ENCODE data around the gene DAB1. TPM values are rescaled to one million over a fixed set of nuclear protein-coding genes. Genes with fewer than 3 reads are reported as not detected.

DAB1 gene
- total RNA-seq, 1 donor from 2014 or later, result 3.1 TPM

GRCh38 chr1:57024855-57025254, 399.0 kb downstream of the DAB1 start:
- peak; percentile 78 for DNase-seq
- H3K4me3 Mint-ChIP-seq (ENCODE audit: unreplicated experiment), result peak overlapping the region; percentile 21

GRCh38 chr1:57024428-57024827, 399.4 kb downstream of the DAB1 start:
- Mint-ChIP-seq H3K36me3 (ENCODE audit: unreplicated experiment) (peaks cover 9% of the 10 kb centered on the region), H3K4me1 (ENCODE audit: low read depth, unreplicated experiment) (peaks cover 23% of the 10 kb centered on the region), H3K4me3 (ENCODE audit: unreplicated experiment) (no peak overlapping the region), H3K27ac (ENCODE audit: unreplicated experiment) (no peak overlapping the region), H3K27me3 (ENCODE audit: unreplicated experiment) (peaks cover 3% of the 10 kb centered on the region), H3K9me3 (ENCODE audit: unreplicated experiment) (peaks cover 1% of the 10 kb centered on the region)
- no peak for TF ChIP-seq CTCF (IDR thresholded peaks at IDR 0.05; ENCODE audit: partially characterized antibody, unreplicated experiment)
- DNase-seq, result no peak

More at GRCh38 chr1:57024855-57025254, 399.0 kb downstream of the DAB1 start:
- peak; percentile 25 for TF ChIP-seq CTCF (IDR thresholded peaks at IDR 0.05; ENCODE audit: partially characterized antibody, unreplicated experiment)
- Mint-ChIP-seq H3K9me3 (ENCODE audit: unreplicated experiment) (no peaks in the 10 kb centered on the region), H3K27me3 (ENCODE audit: unreplicated experiment) (peaks cover 1% of the 10 kb centered on the region), H3K4me1 (ENCODE audit: low read depth, unreplicated experiment) (peaks cover 20% of the 10 kb centered on the region), H3K27ac (ENCODE audit: unreplicated experiment) (peak overlapping the region; percentile 83), H3K36me3 (ENCODE audit: unreplicated experiment) (peaks cover 9% of the 10 kb centered on the region)

GRCh38 chr1:57020216-57020615, 403.6 kb downstream of the DAB1 start:
- peaks cover 28% of the 10 kb centered on the region for H3K4me1 Mint-ChIP-seq (ENCODE audit: low read depth, unreplicated experiment)
- no peaks in the 10 kb centered on the region for H3K36me3 Mint-ChIP-seq (ENCODE audit: unreplicated experiment)
- H3K4me3 Mint-ChIP-seq (ENCODE audit: unreplicated experiment), result no peak overlapping the region
- H3K27ac Mint-ChIP-seq (ENCODE audit: unreplicated experiment), result no peak overlapping the region
- DNase-seq, result no peak
- H3K27me3 Mint-ChIP-seq (ENCODE audit: unreplicated experiment), result peaks cover 11% of the 10 kb centered on the region
- no peak for TF ChIP-seq CTCF (IDR thresholded peaks at IDR 0.05; ENCODE audit: partially characterized antibody, unreplicated experiment)
- H3K9me3 Mint-ChIP-seq (ENCODE audit: unreplicated experiment), result peaks cover 5% of the 10 kb centered on the region

- Mint-ChIP-seq H3K27me3 (ENCODE audit: unreplicated experiment) (peaks cover 11% of the 10 kb centered on the region), H3K9me3 (ENCODE audit: unreplicated experiment) (peaks cover 5% of the 10 kb centered on the region), H3K27ac (ENCODE audit: unreplicated experiment) (peak overlapping the region; percentile 89), H3K4me1 (ENCODE audit: low read depth, unreplicated experiment) (peaks cover 24% of the 10 kb centered on the region), H3K4me3 (ENCODE audit: unreplicated experiment) (peak overlapping the region; percentile 1), H3K36me3 (ENCODE audit: unreplicated experiment) (no peaks in the 10 kb centered on the region)
- peak; percentile 61 for DNase-seq
- no peak for TF ChIP-seq CTCF (IDR thresholded peaks at IDR 0.05; ENCODE audit: partially characterized antibody, unreplicated experiment)
Measured at GRCh38 chr1:57019236-57019839, 404.5 kb downstream of the DAB1 start.

- no peak overlapping the region for H3K27ac Mint-ChIP-seq (ENCODE audit: unreplicated experiment)
- no peak for TF ChIP-seq CTCF (IDR thresholded peaks at IDR 0.05; ENCODE audit: partially characterized antibody, unreplicated experiment)
- H3K4me1 Mint-ChIP-seq (ENCODE audit: low read depth, unreplicated experiment), result peaks cover 21% of the 10 kb centered on the region
- H3K36me3 Mint-ChIP-seq (ENCODE audit: unreplicated experiment), result no peaks in the 10 kb centered on the region
- no peak overlapping the region for H3K4me3 Mint-ChIP-seq (ENCODE audit: unreplicated experiment)
- no peak for DNase-seq
- peaks cover 5% of the 10 kb centered on the region for H3K9me3 Mint-ChIP-seq (ENCODE audit: unreplicated experiment)
- peaks cover 9% of the 10 kb centered on the region for H3K27me3 Mint-ChIP-seq (ENCODE audit: unreplicated experiment)
Measured at GRCh38 chr1:57018119-57018518, 405.7 kb downstream of the DAB1 start.

Data from glutamatergic neuron (in vitro differentiated cells).